HG03354 (cell line): Measurements from ENCODE around the gene B4GALT7.
A peak's percentile ranks its signal among the peaks of the same experiment; 100 is the strongest.
"Not testable (repeated sequence)": the region's sequence is repeated elsewhere in the genome, so short reads cannot be mapped to it uniquely, and the experiment has no call there.

Source experiments
- ATAC-seq: cut with Tn5 transposase; IDR thresholded peaks from one replicate; pipeline ENCODE4 v1.9.1; 2021; ENCODE audit warnings: mild to moderate bottlenecking; ENCODE audit not compliant: unreplicated experiment, poor library complexity, severe bottlenecking

B4GALT7 gene

GRCh38 chr5:177607115-177607451 is 7.2 kb downstream of the B4GALT7 start:
- ATAC-seq: no peak

DNA sequence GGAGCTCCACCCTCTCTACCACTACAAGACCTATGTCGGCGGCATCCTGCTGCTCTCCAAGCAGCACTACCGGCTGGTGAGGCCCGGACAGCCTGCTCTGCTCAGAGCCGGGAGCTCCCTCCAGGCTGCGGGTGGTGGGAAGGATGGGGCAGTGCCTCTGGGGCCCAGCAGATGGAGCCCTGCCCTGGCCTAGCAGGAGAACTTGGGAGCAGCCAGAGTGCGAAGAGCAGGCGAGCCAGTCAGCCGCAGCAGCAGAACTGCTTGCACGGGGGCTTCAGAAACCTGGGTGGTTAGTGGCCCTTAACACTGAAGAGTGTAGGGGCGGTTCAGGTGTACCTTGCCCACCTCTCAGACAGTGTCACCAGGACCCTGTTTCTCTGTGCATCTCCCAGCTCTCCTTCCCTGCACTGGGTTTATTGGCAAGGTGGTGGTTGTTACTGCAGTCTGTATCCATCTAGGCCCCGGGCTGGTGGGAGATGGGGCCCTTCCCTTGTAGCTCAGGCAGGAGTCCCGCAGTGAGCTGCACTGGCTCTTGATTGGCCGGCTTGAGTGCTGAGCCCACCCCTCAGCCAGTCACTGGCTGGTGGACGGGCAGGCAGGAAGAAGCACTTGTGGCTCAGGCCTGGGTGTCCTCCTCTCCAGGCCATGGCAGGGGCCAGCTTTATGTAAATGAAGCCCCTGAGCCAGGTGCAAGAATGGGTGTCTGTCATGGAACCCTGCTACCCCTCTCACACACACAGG is 7.7 kb downstream of the B4GALT7 start:
- peak; percentile 64 for ATAC-seq

DNA sequence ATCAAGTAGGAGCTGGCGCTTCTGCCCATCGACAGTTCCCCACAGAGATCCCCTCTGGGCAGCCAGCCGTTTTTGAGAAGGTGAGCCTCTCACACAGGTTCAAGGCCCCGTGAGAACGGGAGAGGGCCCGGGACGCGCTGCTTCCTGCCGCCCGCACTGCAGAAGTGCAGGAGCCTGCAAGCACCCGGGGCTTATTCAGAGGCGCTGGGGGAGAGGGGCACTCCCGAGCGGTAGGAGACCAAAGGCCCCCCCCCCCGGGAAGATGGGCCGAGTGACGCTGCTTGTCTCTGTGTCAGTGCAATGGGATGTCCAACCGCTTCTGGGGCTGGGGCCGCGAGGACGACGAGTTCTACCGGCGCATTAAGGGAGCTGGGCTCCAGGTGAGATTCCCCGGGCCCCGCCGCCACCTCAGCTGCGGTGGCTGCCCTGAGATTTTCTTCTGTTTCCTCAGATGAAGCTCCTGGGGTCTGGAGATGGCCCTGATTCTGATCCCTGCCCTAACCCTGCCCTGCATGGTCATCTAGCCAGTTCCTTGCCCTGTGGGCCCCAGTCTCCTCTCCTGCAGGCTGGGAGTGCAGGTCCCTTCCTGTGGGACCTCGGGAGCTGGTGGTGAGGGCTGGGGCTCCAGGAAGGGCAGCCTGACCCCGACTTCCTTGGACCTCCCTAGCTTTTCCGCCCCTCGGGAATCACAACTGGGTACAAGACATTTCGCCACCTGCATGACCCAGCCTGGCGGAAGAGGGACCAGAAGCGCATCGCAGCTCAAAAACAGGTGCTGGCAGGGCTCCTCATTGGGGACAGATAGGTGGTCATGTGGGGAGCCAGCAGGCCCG is 8.5 kb downstream of the B4GALT7 start:
- no peak for ATAC-seq

DNA sequence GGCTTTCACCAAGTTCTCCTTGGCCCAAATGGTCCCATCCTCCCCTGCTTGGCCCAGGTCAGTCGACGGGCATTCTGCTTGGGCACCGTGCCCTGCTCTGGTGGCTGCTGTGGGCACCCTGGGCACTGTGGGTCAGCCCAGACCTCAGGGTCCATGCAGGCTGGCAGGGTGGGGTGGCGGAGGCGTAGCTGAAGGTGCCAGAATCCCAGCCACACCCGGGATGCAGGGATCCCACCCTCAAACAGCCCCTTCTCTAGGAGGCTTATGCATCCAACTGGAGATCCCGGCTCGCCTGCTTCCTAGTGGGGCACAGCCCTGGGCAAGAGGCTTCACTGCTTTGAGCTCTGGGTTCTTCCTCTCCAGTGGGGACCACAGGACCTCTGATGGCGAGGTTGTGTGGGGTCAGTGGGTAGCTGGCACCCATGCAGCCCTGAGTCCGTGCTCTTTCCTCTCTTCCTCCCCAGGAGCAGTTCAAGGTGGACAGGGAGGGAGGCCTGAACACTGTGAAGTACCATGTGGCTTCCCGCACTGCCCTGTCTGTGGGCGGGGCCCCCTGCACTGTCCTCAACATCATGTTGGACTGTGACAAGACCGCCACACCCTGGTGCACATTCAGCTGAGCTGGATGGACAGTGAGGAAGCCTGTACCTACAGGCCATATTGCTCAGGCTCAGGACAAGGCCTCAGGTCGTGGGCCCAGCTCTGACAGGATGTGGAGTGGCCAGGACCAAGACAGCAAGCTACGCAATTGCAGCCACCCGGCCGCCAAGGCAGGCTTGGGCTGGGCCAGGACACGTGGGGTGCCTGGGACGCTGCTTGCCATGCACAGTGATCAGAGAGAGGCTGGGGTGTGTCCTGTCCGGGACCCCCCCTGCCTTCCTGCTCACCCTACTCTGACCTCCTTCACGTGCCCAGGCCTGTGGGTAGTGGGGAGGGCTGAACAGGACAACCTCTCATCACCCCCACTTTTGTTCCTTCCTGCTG is 9.4 kb downstream of the B4GALT7 start:
- ATAC-seq: no peak

DNA sequence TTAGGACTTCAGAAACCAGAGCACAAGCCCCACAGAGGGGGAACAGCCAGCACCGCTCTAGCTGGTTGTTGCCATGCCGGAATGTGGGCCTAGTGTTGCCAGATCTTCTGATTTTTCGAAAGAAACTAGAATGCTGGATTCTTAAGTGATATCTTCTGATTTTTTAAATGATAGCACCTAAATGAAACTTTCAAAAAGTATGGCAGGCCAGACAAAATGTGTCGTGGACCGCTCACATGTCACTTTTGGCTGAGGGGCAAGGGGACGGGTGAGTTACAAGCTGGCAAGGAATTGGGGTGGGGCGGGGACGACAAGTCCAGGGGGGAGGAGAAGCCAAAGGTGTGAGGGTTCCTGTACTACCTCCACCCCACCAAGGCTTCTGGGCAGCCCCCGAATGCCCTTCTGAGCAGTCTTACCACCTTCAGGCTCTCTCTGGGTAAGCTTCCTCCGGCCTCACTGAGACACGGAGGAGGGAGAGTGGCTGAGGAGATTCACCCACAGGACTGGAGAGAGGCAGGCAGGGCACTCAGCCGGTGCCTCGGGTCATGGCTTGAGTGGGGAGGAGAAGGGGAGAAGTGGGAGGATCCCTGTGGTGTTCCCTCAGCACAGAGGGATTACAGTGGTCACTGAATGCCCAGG is 10.3 kb downstream of the B4GALT7 start:
- no peak for ATAC-seq

DNA sequence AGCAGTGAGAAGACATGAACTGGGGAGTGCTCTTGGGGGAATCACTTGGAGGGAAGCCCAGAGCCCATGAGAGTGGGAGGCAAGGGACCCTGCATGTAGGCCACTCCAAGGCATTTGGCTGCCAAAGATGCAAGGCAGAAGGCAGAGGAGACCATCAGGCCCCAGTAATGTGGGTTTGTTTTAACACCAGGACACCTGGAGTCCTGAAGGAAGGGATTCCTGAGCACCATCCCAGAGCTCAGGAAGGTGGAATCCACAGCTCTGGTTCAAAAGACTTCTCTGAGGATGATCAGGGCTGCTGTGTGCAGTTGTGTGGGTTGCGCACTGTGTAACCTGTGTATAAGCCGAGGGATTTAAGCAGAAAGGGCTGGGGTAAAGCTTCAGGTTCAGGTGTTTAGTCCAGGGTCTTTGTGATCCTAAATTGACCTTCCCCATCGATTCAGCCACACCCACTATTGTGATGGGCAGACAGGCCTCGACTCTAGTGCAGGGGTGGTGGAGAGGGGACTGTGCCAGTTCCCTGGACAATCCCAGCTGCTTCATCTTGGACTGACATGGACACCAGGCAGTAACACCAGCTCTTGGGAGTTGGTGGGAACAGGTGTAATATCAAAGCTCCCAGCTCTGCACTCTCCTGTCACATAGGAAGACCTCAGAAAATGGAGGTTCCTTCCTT is 11.0 kb downstream of the B4GALT7 start:
- no peak for ATAC-seq

DNA sequence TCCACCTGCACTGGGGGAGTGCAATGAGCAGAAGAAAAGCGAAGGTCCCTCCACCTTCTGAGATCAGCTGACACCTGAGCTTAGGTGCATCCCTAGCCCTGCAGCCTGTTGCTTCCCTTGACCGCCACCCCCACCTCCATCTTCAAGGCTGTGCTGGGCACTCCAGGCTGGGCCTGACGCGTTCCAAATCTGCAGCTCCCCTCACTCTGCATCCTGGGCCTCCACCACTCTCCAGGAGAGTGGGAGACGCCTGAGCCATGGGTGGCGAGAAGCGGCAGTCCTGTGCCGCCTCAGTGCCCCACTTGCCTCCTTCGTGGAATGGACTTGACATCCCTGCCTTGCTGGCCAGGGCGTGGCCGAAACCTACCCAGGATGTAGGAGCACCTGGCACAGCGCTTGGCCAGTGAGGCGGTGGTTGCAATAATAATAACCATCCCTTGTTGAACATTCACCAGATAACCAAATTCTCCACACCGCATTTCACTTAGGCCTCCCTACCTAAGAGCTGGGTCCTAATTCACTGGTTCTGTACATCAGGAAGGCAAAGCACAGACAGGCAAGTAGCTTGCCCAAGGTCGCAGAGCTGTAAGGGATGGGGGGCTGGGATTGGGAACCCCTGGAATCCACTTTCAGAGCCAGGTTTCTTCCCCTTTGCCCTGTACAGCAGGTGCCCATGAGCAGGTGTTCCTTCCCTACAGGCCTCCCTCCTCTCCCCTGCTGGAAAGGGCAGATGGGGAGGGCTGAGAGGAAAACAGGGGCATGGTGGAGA is 11.7 kb downstream of the B4GALT7 start:
- no peak for ATAC-seq

- ATAC-seq: no peak
These were observed 12.3 kb downstream of the B4GALT7 start for GRCh38 chr5:177612215-177612673.

DNA sequence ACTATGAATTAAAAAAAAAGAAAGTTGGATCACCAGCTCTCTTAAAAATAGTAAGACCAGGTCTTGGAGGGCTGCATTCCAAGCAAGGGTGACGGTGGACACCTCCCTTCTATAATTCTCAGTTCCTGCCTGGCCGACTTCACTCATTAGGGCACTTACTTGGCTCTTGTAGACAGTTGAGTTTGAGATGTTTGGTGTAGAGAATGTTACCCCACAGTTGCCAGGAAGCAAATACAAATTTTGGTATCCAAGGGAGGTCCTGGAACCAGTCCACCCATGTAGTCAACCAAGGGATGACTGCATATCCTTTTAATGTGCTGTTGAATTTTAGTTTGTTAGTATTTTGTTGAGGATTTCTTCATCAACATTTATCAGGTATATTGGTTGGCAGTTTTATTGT is 20.6 kb downstream of the B4GALT7 start:
- no peak for ATAC-seq

GRCh38 chr5:177624172-177624571 is 24.2 kb downstream of the B4GALT7 start:
- ATAC-seq: not testable (repeated sequence)

DNA sequence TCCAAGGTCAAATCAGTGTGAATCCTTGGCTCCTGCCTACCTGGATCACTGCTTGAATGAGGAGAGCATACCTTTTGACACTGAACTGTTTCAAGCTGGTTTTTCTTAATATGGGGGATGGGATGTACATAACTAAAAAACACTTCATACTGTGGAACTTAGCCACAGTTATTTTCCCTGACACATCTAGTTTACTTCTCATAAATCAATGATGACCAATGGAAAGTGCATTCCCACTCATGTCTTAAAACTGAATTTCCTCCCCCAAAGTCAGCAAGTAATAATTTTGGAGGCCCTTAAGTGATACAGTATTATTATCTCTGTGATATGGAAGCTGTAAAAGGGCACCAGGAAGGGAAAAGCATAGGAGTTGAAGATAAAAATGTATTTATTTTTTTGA is 30.3 kb downstream of the B4GALT7 start:
- not testable (repeated sequence) for ATAC-seq

GRCh38 chr5:177634912-177635311 is 35.0 kb downstream of the B4GALT7 start:
- ATAC-seq: not testable (repeated sequence)

DNA sequence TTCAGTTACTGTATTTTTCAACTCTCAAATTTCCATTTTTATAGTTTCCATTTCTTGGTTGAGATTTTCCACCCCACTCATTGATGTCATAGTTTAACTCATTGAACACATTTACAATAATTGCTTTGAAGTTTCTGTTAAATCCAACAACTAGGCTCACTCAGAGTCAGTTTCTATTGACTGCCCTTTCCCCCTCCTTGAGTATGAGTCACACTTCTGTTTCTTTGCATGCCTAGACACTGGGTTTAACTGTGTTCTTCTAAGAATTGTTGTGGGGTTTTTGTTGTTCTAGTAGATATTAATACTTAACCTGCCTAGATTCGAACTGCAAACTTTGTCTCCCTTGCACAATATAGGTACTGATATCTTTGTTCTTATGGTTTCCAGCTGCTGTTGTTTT is 45.5 kb downstream of the B4GALT7 start:
- ATAC-seq: not testable (repeated sequence)

GRCh38 chr5:177651235-177651634 is 51.3 kb downstream of the B4GALT7 start:
- ATAC-seq: not testable (repeated sequence)

- not testable (repeated sequence) for ATAC-seq
These were observed 57.9 kb downstream of the B4GALT7 start for GRCh38 chr5:177657846-177658245.

- ATAC-seq: not testable (repeated sequence)
These were observed 58.6 kb downstream of the B4GALT7 start for GRCh38 chr5:177658542-177658941.
